Measurements from ENCODE around the gene SLC48A1.
"Not testable (repeated sequence)": the region's sequence is repeated elsewhere in the genome, so short reads cannot be mapped to it uniquely, and the experiment has no call there.

The SLC48A1 gene

DNA sequence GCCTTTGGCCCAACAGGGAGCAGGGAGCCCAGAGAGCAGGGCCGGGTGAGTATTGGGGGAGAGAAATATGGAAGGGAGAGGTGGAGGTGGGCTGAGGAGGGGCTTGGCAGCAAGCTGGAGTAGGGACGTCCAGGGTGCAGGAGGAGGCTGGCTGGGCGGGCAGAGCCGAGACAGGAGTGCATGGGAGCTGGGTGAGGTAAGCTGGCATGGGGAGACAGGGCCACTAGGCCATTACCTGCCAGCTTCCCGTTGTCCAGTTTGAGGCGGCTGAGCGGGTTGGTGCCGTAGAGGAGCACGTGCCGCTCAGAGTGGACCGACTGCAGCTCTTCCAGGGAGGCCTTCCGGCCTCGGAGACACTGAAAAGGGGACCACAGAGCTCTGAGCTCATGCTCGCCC is 18.3 kb downstream of the SLC48A1 start:
- DNase-seq (ENCODE audit: low spot score), result no peak

DNA sequence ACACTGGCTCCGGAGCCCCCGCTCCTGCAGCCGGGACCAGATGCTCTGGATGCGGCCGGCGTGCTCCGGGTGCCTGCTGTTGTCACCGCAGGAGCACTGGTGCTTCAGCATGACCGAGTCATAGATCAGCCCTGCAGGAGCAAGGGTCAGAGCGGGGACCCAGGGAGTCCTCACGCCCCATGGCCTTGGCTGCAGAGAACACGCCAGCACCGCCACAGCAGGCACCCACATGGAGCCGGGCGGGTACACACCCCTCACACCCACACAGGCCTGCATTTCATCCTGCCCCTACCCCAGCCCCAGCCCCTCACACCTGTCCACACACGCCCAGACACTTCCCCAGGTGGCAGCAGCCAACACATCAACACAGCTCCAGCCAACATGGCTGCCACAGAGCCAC is 18.8 kb downstream of the SLC48A1 start:
- DNase-seq (ENCODE audit: low spot score), result no peak

DNA sequence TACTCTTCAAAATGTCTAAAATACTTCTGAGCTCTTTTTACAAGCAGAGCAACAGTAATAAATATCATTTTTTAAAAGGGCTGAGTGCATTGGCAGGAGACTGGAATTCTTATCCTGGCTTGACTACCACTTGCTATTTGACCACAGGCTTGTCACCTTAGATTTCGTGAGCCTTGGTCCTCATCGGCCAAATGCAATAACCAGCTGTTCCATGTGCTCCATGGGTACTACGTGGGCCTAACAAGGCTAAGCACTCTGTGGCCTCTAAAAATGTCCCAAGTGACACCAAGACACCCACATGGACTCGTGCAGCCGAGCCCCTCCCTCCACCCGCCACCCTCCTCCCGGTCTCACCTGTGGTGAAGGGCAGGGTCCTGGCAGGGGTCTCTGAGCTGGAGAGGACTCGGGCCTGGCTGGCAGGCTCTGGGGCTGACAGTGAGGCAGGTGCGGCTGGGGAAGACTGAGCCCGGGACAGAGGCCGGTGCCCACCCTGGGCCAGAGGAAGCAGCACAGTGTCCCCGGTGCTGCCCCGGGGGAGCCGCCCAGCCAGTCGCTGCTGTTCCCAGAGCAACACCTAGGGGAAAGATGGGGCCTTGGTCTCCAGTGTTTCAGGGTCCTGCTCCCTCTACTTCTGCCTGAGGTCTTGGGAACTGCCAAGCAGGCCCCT is 20.1 kb downstream of the SLC48A1 start:
- no peak for DNase-seq (ENCODE audit: low spot score)

DNA sequence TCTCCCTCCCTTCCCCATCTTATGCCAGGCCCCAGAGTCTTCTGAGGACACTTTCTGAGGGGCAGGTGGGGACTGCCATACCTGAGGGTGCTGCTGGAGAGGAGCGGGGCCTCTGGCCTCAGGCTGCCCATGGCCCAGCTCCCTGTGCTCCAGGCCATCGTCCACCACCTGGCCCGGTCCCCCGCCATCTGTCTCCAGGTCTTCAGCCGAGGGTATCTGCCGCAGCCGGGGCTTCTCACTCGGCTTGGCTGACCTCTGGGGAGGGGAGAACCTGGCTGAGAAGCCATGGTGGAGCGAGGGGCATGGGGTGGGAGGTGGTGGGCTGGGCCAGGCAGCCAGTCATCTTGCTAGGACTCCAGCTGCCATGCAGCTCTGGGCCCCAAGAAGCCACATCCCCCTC is 21.6 kb downstream of the SLC48A1 start:
- no peak for DNase-seq (ENCODE audit: low spot score)

DNA sequence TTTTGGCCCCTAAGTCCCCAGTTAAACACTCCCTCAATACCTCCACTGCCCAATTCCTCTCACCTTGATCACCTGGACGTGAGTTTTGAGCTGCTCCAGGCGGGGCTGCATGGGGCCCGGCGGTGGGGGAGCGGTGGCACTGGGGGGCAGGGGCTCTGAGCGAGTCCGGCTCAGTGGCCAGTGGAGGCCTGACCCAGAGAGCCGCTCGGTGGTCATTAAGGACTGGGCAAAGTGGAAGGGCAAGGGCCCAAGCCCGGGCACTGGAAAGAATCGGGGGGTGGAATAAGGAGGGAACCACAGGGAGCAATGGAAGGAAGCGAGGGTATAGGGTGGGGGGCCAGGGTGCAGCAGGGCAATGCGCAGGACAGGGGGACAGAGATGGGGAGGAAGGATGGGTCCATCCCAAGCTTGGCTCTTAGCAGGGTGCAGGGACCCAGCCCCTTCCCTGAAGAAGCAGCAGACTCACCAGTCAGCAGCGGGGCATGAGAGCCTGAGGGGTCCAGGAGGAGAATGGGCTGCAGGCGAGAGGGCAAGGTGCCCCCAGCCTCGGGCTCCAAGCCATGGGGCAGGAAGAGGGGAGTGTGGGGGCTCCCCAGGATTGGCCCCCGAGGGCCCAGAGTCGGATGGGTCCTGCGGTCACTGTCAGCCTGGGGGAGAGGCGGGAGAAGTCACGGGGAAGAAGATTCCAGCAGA is 22.2 kb downstream of the SLC48A1 start:
- DNase-seq (ENCODE audit: low spot score), result no peak

DNA sequence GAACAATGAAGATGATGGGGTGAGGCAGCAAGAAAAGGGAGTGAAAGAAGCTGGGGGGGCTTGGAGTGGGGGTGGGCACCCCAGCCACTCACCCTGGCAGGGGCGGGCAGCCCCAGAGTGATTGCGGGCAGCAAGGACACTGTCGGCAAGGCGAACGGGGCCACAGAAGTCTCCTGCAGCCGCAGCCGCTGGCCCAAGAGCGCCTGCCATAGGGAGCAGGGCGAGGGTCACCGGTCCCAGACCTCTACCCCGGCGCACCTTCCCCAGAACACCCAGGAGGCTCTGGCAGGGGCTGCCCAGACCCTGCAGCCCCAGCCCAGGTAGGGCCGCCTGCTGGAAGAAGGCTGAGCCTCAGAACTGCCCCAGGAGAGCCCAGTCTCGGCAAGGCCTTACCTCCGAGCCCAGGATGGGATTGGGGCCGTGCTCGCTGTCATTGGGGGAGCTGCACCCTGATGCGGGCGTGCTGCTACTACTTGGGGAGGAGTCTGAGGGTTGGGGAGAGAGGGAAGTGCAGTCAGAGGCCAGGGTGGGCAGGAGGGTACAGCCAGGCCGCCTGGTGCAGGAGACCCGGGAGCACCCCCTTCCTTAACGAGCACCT is 22.9 kb downstream of the SLC48A1 start:
- no peak for DNase-seq (ENCODE audit: low spot score)

DNA sequence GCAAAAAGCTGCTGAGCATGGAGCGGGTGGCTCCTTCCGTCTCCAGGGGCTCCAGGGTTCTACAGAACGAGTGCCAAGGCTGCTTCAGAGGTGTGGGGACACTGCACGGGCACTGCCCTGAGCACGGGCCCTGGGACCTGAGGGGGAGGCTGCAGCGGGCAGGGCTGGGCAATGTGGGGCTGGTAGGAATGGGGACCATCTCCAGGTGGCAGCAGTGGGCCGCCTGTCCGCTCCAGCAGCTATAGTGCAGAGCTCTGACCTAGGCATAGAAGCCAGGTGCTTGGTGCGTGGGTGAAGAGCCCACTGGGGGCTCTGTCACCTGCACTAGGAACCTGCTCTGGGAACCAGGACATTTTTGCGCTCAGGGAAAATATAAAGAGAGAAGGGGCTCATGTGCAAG is 24.4 kb downstream of the SLC48A1 start:
- no peak for DNase-seq (ENCODE audit: low spot score)

DNA sequence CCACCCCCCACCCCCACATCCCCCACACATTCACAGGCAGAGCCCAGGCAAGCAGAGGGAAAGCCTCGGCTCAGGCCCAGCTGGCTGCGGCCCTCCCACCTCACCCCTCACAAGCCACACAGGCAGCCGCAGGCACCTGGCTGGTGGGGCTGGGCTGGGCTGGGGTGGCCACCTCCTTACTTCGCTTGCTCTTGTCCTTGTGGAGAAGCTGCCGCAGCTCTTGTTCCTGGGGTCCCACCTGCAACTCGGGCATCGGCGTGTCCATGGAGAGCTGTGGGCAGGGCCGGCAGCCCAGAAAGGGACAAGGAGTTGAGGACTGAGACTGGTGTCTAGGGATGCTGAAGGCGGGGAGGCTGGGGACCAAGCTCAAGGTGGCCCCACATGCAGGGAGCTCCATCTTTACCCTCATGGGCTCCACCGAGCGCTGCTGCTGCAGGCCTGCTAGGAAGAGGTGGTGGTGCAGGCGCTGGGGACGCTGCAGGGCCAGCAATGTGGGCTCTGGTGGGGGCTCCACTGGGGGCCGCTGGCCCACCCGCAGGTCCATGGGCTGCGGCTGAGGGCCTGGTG is 25.4 kb downstream of the SLC48A1 start:
- DNase-seq (ENCODE audit: low spot score), result no peak

DNA sequence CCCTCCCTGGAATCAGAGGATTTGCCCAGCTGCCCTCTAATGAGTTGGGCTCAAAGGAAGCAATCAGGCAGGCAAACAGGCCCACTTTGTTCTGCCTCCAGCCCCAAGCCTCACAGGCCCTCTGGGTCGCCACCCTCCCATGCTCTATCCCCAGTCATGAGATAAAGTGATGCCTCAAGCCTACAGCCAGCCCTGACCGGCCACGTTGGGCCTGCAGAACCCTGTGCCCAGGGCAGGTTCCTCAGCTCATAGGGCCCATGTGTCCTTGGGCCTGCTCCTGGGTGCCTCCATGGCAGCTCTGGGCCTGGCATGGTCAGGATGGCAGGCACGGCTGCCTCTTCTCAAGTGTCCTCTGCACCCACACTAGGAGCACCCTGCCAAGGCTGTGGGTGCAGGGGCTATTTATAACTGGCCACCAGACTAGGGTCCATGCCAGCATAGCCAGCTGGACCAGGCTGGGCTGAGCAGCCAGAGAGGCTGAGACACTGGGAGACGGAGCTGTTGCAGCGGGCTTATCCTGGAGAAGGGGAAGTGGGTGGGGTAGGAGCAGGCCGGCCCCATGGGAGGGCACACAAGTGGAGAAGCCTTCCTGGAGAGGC is 26.4 kb downstream of the SLC48A1 start:
- DNase-seq (ENCODE audit: low spot score), result peak; percentile 91

DNA sequence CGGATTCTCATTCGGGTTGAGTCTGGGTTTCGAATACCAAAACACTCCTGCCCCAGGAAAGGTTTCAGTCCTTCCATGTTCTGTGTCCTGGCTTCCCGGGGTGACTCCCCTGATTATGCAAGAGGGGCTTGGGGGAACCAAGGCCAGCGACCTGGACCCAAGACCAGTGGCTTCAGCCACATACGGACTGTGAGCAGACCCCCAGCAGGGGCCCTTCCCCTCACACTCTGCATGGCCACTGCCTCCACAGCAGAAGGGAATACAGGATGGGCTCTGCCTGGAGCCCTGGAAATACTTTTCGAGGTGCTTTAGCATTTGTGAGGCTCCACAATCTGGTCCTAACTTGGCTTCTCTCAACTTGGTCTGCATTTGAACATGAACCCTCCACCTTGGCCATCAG is 27.5 kb downstream of the SLC48A1 start:
- no peak for DNase-seq (ENCODE audit: low spot score)

DNA sequence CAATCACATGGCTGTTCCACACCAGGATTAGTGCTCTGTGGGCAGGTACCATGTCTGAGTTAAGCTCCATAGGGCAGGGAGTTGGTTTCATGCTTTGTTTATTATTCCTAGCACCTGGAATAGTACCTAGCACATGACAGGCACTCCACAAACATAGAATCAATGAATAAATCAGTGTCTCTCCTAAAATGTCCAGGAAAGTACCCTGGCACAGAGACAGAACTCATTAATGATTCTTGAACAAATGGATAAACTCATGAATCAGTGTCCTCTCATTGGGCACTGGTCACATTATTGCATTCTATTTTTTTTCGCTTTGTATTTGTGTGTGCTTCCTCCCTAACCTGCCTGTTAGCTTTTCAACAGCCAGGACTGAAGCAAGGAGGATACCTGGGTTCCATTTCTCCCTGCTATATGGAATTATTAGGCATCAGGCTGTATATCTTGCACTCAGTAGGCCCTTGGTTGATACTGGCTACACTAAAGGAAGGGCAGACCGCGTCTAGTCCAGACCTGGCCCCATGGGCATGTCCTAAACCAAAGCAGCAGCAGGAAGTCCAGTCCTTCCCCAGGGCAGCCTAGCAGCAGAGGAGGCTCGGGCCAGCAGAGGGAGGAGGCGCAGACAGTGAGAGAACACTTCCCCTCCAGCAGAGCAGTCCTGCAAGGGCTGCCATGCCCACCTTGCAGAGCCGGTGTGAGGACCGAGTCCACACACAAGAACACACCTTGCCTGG is 28.3 kb downstream of the SLC48A1 start:
- no peak for DNase-seq (ENCODE audit: low spot score)

DNA sequence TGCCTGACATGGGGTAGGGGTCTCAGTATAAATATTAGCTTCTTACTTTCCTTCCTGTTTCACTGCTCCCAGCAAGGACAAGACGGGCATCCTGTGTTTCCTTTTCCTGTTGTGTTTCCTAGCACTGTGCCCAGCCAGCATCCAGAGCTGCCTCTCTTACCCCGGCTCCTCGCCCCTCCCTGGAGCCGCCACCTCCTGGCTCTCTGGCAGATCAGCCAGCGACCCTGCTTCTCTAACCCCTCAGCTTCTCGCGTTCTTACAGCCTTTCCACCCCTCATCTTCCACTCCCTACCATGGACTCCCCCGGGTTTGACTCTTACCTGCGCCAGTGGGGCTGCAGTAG is 28.8 kb downstream of the SLC48A1 start:
- no peak for DNase-seq (ENCODE audit: low spot score)

DNA sequence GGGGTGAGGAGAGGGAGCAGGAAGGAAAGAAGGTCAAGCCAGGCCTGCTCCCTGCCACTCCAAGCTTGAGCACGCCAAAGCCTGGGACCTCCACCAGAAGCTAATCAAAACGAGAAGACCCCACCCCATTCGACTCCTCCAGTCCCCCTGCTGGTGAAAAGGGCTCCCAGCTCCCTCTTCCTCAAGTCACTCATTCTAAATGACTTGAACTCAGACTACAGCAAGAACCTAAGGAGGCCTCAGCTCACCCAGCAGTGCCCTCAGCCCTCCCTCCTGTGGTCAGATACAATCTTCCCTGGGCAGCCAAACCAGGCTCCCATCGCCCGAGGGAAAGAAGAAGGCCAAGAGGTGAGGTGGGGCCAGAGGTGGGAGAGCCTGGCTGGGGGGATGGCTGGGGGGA is 29.3 kb downstream of the SLC48A1 start:
- DNase-seq (ENCODE audit: low spot score), result no peak

DNA sequence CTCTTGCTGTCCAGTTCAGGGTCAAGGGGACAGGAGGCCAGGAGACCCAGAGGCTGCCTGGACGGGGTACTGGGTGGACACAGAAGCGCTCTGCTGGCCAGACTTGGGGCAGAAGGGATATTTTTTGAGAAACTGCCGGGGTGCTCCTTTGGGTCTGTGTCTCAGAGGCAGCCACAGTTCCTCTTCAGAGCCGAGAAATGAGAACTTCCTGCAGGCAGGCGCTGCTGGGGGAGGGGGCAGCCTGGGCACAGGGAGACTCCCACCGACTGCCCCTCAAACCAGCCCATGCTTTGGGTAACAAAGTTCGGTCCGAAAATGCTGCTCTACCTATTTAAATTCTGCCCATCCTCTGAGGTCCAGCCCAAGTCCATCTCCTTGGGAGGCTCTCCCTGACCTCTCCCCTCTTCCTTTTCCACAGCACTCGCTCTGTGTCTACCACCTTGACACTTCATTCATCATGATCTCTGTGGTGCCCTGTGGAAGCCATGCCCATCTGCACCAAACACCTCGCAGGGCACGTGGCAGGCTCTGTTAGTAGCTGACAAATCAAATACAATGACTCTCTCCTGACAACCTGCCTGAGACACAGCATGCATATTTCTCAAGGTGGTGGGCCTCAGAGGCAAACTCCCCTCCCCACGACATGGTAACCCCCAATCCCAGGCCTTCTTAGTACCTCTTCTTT is 30.3 kb downstream of the SLC48A1 start:
- DNase-seq (ENCODE audit: low spot score), result no peak

DNA sequence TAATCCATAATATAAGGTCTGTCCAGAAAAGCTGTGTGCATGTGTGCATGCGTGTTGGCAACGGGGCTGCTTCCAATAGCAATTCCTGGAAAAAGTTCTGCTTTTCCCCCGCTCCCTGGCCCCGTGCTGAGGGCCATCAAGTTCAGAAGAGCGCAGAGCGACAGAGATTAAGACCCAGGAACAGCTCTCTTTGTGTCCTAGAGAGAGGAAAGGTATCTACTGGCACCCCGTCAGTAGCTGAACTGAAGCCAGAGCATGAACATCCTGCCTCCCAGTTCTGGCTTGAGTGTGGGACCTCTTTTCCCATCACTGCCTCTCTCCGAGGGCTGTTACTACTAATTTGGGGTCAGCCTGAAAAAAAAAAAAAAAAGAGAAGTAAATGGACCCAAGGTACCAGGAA is 31.1 kb downstream of the SLC48A1 start:
- DNase-seq (ENCODE audit: low spot score), result no peak

DNA sequence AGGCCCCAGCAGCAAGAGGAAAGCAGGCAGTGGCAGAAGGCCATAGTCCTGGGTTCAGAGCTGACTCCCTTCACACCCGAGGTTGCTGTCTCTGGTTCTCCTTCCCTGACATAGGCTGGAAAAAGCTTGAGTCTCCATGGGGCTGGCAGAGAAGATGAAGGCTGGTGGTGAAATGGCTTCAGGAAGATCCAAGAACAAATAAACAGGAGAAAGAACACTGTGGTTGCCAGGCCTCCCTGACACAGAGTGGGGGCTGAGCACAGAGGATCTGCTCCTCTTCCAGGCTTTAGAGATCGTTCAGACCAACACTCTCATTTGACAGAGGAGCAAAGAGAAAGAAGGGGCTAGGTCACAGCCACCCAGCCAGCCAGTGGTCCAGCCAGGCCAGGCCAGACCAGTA is 32.4 kb downstream of the SLC48A1 start:
- DNase-seq (ENCODE audit: low spot score), result no peak

DNA sequence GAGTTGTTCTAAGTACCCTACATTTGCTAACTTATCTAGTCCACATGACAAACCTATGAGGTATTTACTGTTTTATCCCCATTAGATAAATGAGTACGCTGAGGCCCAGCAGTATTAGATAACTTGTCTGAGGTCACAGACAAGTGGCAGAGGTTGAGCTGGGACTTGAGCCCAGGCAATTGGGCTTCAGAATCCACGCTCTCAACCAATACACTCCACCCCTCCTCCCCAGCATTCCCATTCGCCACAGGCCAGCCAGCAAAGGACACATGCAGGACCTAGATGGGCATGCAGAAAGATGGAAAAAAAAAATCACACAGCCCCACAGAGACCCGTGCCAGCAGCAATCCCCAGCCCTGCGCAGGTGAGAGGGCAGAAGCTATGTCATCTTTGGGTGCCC is 34.3 kb downstream of the SLC48A1 start:
- DNase-seq (ENCODE audit: low spot score), result no peak

DNA sequence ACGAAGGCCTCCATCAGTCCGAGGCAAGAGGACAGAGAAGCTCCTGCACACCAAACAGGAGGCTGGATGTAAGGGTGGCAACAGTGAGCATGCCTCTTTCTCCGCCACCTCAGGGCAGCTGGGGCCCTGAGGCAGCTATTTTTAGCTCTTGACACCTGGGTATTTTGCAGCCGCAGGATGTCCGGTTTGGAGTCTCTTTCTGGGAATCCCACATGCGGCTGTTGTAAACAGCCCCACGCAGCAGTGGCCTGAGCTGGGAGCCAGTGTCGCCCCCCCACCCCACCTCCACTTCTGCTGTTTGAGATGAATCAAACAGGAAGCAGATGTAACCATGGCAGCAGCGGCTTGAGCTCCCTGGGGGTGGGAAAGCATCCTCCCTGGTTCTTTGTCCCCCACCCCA is 35.0 kb downstream of the SLC48A1 start:
- DNase-seq (ENCODE audit: low spot score), result no peak

DNA sequence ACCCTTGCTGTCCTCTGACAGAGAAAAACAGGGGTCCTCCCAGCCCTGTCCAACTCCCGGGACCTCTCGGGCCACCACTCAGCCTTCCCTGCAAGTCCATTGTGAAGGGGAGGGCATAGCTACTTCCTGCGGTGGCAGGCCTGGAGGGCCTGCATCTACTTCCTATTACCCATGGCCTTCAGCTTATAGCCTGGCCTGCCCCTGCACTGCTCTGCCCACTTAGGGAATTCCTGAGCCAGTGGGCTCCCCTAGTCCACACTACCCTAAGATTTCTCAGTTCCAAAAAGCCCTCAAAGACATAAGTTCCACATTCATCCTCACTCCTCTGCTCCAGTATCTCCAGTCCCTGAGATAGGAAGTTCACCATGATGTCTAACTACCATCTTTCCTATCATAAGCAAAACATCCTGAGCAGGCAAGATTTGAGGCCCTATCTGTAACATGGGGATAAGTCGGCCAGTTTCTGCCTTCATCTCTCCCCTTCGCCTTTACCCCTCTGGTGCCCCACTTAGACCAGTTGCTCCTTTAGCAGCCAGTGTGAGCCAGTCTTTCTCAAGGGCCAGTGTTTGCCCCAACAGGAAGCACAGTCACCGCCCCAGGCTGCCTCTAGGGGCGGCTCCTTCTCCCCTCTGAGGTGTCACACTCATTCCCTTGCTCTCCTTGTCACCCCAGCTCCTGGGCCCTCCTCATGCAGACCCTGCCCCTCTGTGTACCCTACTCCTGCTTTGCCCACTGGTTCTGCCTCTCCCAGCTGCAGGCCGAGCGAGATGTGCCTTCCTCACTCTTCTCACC is 35.7 kb downstream of the SLC48A1 start:
- no peak for DNase-seq (ENCODE audit: low spot score)

DNA sequence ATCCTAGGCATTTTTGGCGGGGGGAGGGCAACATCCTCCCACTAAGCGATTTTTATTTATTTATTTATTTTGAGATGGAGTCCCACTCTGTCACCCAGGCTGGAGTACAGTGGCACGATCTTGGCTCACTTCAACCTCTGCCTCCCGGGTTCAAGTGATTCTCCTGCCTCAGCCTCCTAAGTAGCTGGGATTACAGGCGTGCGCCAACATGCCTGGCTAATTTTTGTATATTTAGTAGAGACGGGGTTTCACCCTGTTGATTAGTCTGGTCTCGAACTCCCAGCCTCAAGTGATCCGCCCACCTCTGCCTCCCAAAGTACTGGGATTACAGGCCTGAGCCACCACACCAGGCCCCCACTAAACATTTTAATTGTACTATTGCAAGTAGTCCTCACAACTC is 36.5 kb downstream of the SLC48A1 start:
- not testable (repeated sequence) for DNase-seq (ENCODE audit: low spot score)

DNA sequence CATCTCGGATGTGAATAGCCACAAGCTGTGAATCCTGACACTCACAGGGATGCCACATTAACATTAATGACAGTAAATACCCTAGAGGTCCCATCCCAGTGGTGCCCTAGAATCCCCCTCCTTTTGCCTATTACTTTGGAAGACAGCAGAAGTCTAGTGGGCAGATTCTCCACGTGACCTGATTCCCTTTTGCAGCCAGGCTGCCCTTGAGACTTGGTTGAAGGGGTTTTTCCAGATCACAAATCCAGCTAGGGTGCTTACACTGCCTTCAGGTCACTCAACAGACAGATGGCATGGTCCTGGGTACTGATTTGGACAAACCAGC is 38.0 kb downstream of the SLC48A1 start:
- no peak for DNase-seq (ENCODE audit: low spot score)
